GM10266 (cell line): ENCODE results near the gene KCTD18.

Experiments used
- DNase-seq: peaks from one replicate; pipeline ENCODE4 v3.0.0; 2012; ENCODE audit errors: extremely low spot score
- TF ChIP-seq, protein P1 (sequence below): IDR thresholded peaks from 2 replicates; pipeline ENCODE4 v1.5.1; 2012; ENCODE audit warnings: mild to moderate bottlenecking, low read depth; ENCODE audit not compliant: control insufficient read depth, insufficient read depth; ENCODE audit errors: missing control alignments

The KCTD18 gene

DNA sequence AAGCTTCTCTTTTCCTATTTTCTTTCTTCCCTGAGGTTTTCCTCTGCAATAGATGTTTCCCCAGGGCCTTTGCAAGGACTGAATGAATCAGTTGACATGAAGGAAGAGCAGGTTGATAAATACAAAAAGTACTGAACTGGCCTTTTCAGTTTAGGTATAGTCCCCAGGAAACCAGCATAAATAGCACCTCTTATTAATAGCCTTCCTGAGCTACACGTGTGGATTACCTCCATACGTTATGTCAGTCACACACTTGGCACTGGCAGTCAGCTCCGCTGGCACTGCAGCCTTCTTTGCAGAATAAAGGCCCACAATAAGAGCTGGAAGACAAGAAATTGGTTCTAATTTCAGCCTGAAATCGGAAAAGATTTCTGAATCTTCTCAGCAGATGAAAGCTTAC lies 60.7 kb downstream of the KCTD18 start:
- DNase-seq = no peak
- TF ChIP-seq, protein P1, sequence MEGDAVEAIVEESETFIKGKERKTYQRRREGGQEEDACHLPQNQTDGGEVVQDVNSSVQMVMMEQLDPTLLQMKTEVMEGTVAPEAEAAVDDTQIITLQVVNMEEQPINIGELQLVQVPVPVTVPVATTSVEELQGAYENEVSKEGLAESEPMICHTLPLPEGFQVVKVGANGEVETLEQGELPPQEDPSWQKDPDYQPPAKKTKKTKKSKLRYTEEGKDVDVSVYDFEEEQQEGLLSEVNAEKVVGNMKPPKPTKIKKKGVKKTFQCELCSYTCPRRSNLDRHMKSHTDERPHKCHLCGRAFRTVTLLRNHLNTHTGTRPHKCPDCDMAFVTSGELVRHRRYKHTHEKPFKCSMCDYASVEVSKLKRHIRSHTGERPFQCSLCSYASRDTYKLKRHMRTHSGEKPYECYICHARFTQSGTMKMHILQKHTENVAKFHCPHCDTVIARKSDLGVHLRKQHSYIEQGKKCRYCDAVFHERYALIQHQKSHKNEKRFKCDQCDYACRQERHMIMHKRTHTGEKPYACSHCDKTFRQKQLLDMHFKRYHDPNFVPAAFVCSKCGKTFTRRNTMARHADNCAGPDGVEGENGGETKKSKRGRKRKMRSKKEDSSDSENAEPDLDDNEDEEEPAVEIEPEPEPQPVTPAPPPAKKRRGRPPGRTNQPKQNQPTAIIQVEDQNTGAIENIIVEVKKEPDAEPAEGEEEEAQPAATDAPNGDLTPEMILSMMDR = no peak

DNA sequence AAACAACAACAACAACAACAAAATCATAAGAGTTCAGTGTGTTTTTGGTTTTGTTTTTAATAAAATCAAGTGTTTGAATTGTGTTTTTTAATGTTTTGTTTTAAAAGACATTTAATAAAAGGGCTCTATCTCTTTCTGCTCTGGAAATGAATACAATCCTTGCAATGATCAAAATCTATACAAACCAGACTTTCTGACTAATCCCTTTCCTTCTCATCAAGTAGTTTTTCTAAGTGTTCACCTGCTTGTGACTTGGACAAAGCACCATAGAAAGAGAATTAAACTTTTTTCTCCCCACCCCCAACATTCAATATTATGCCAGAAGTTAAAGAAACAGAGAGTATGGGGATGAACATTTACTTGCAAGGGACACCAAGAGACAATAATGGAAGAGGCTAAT lies 61.4 kb downstream of the KCTD18 start:
- no peak for DNase-seq
- TF ChIP-seq, protein P1 = no peak

DNA sequence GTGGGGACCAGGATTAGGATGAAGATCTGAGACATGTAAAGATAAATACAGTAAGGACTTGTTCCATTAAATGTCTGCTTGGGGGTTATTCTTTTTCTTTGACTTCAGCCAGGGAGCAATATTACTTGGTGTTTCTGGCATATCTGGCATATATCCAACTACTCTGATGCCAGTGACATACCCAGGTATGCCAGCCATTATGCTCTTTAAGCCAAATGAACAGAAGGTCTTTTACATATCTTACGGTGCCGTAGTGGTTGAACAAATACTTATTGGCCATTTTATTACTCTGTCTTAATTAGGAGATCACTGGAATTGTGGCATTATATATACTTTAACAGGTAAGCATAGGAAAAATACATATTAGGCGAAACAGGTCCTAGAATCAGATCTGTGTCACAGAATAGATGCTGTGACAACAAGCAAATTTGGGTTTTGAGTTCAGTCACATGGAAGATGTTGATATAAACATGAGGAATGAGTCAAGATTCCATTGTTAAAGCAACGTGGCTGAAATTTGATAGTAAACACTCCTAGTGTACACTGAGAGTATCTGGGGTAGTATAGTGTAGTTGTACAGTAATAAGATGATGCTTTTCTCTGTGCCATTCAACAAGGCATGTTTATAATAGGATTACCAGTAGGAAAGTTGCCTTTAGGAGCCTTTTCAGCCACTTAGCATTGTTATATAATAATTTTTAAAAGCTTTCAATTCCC lies 62.6 kb downstream of the KCTD18 start:
- TF ChIP-seq, protein P1 = no peak
- no peak for DNase-seq

DNA sequence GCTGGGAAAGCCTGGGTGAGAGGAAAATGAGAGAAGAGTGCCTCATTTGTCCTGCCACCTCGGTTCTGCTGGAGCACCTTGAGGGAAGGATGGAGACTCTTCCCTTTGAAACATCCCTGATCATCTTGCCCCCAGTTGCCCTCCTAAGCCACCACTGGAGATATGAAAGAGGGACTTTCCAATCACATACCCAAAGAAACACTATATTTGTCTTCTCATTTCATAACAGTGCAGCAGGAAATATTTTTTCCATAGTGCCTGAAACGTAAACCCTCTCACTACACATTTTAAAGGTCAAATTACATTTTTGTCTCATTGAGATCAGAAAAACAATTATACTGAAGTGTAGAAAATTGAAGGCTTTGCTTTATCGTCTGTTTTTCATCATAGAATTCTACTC lies 63.3 kb downstream of the KCTD18 start:
- DNase-seq = no peak
- TF ChIP-seq, protein P1 = no peak

DNA sequence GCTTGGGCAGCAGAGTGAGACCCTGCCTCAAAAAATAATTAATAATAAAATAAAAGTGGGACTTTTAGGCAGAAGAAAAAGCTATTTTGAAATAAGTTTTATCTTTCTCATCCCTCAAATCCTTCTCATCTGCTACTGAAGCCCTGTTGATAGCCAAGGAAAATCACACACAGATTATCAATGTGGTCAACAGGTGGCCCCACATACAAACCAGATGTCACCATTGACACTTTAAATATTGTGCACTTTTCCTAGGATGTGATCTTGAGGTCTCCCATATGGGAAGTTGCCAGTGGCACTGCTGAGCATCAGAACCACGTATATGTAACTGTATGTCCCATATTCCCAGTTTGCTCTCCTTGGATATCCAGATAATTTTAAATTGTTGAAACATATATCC lies 64.6 kb downstream of the KCTD18 start:
- no peak for DNase-seq
- TF ChIP-seq, protein P1 = no peak

DNA sequence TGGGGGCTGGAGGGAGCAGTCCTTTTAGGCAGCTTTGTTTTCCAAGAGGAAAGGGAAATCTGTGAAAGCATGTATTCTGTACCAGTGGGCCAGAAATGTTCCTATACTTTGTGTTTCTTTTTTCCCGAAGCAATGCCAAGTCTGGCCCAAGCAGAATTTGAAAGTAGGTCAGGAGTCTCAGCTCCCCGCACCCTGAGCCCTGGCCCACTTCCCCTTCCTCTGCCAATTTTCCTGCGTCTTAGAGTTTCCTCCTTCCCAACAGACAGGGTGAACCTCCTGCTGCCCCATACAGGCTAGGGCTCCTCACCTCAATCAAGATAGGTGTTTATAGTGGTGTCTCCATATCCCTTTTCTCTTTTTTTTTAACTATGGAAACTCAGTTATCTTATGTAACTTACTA lies 65.3 kb downstream of the KCTD18 start:
- DNase-seq = no peak
- TF ChIP-seq, protein P1 = no peak

DNA sequence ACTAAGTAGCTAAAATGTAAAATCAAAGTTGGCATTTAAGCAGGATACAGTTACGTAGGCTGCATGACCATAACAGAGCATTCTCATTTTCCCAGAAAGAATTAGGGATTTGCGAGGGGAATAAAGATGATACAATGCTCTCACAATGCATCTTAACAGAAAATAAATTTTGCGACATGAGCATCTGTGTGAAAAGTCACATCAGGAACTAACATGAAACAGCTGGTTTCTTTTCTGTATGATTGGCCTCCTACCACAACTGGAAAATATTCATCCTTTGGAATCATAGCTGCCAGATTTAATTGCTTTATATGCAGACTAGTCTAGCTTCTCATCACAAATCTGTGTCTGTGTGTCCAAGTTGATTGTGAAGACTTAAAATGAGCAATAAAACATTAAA lies 66.0 kb downstream of the KCTD18 start:
- TF ChIP-seq, protein P1 = no peak
- DNase-seq = no peak
